M059J (cell line): Measurements from ENCODE around the gene TBX6. TPM values are rescaled to one million over a fixed set of nuclear protein-coding genes. Genes with fewer than 3 reads are reported as not detected.

ENCODE experiments used
- total RNA-seq: library from RNA; depleted of rRNA; stranded (reverse); fragments of >200 nt; shearing (Covaris generic); gene quantifications from 2 replicates; pipeline ENCODE4 v1.2.3, GENCODE V29; 2014; rRNA removed

Gene TBX6
- total RNA-seq, 1 experiment from 2014 or later, result 0.39 TPM

Other genes starting within 250 kb of the TBX6 start
- gene CDIPT, start 228.7 kb downstream of the TBX6 start, total RNA-seq, result 90.7 and 103 TPM in 2 replicates
- gene SEZ6L2, start 192.4 kb downstream of the TBX6 start, total RNA-seq, result 16.7 and 38.3 TPM in 2 replicates
- gene ASPHD1, start 191.4 kb downstream of the TBX6 start, total RNA-seq, result 12.1 and 16.1 TPM in 2 replicates
- gene KCTD13, start 165.7 kb downstream of the TBX6 start, total RNA-seq, result 11.3 and 16.8 TPM in 2 replicates
- 86.9 and 110 TPM in 2 replicates for gene TMEM219, start 129.8 kb downstream of the TBX6 start, total RNA-seq
- 24.1 and 47.4 TPM in 2 replicates for gene TAOK2, start 118.1 kb downstream of the TBX6 start, total RNA-seq
- 17.1 and 19.0 TPM in 2 replicates for gene HIRIP3, start 96.3 kb downstream of the TBX6 start, total RNA-seq
- 122 and 187 TPM in 2 replicates for gene INO80E, start 95.7 kb downstream of the TBX6 start, total RNA-seq
- gene DOC2A, start 80.9 kb downstream of the TBX6 start, total RNA-seq, result 0.52 and 0.62 TPM in 2 replicates
- gene C16orf92, start 68.7 kb downstream of the TBX6 start, total RNA-seq, result not detected in 2 replicates
- 0.42 TPM in 1 of 2 replicates, not detected in the other for gene TLCD3B, start 60.7 kb downstream of the TBX6 start, total RNA-seq
- gene ALDOA, start 26.2 kb downstream of the TBX6 start, total RNA-seq, result 3,016 and 3,039 TPM in 2 replicates
- 143 and 169 TPM in 2 replicates for gene PPP4C, start 15.9 kb downstream of the TBX6 start, total RNA-seq
- gene YPEL3, start 4.3 kb upstream of the TBX6 start, total RNA-seq, result 6.0 and 23.1 TPM in 2 replicates
- gene GDPD3, start 21.6 kb upstream of the TBX6 start, total RNA-seq, result 0.52 and 1.8 TPM in 2 replicates
- 38.7 and 42.5 TPM in 2 replicates for gene MAPK3, start 31.3 kb upstream of the TBX6 start, total RNA-seq
- gene CORO1A, start 91.7 kb upstream of the TBX6 start, total RNA-seq, result 7.6 and 8.0 TPM in 2 replicates
- gene BOLA2B, start 101.7 kb upstream of the TBX6 start, total RNA-seq, result 397 and 526 TPM in 2 replicates
- gene SLX1A, start 102.0 kb upstream of the TBX6 start, total RNA-seq, result 46.2 and 48.2 TPM in 2 replicates
- gene SULT1A3, start 107.3 kb upstream of the TBX6 start, total RNA-seq, result 1.5 and 2.6 TPM in 2 replicates
- gene NPIPB13, start 156.6 kb upstream of the TBX6 start, total RNA-seq, result 0.42 and 0.71 TPM in 2 replicates